ENCODE data around the gene C11orf42. TPM values are rescaled to one million over a fixed set of nuclear protein-coding genes. Genes with fewer than 3 reads are reported as not detected.
A peak's percentile ranks its signal among the peaks of the same experiment; 100 is the strongest.

The C11orf42 gene
- polyA plus RNA-seq (2013, experiment 1 of 2; ENCODE audit: insufficient read length): not detected
- polyA plus RNA-seq (2013, experiment 2 of 2; ENCODE audit: insufficient read length): not detected

GRCh38 chr11:6205366-6205765 lies at the start of gene C11orf42:
Gene C11orf42, plus strand, starts transcription at chr11:6205557. Its CDS starts 59 bp downstream, at chr11:6205616.
- DNase-seq: no peak

- no peak for DNase-seq
Observed at GRCh38 chr11:6156628-6157359, 48.6 kb upstream of the C11orf42 start.

GRCh38 chr11:6170226-6170625 lies 35.1 kb upstream of the C11orf42 start, which contains the start of gene OR52B2:
Gene OR52B2, minus strand, starts transcription at chr11:6170326. Its CDS starts 0 bp downstream, at chr11:6170326.
- DNase-seq: no peak

- DNase-seq: no peak
Observed at GRCh38 chr11:6175440-6175839, 29.9 kb upstream of the C11orf42 start.

- DNase-seq: no peak
Observed at GRCh38 chr11:6191742-6192141, 13.6 kb upstream of the C11orf42 start.

GRCh38 chr11:6194065-6194581 lies 11.2 kb upstream of the C11orf42 start:
- DNase-seq: no peak

- DNase-seq: no peak
Observed at GRCh38 chr11:6196396-6196795, 9.0 kb upstream of the C11orf42 start.

- no peak for DNase-seq
Observed at GRCh38 chr11:6197466-6198200, 7.7 kb upstream of the C11orf42 start.

- no peak for DNase-seq
Observed at GRCh38 chr11:6199174-6199810, 6.1 kb upstream of the C11orf42 start, which contains the start of gene OR52W1. Gene OR52W1, plus strand, starts transcription at chr11:6199224. Its CDS starts 0 bp downstream, at chr11:6199224.

GRCh38 chr11:6200975-6201374 lies 4.4 kb upstream of the C11orf42 start:
- DNase-seq: no peak

GRCh38 chr11:6201481-6201880 lies 3.9 kb upstream of the C11orf42 start:
- no peak for DNase-seq

GRCh38 chr11:6202041-6202440 lies 3.3 kb upstream of the C11orf42 start:
- DNase-seq: no peak

GRCh38 chr11:6203327-6203726 lies 2.0 kb upstream of the C11orf42 start:
- DNase-seq: no peak

GRCh38 chr11:6204706-6205105 lies 651 bp upstream of the C11orf42 start:
- no peak for DNase-seq

- no peak for DNase-seq
Observed at GRCh38 chr11:6206456-6207180, 1.3 kb downstream of the C11orf42 start.

GRCh38 chr11:6209801-6210200 lies 4.4 kb downstream of the C11orf42 start:
- no peak for DNase-seq

- DNase-seq: peak; percentile 52
Observed at GRCh38 chr11:6210274-6210955, 5.1 kb downstream of the C11orf42 start.

GRCh38 chr11:6214530-6214929 lies 9.2 kb downstream of the C11orf42 start:
- DNase-seq: no peak

- DNase-seq: no peak
Observed at GRCh38 chr11:6216501-6216900, 11.1 kb downstream of the C11orf42 start.

- DNase-seq: no peak
Observed at GRCh38 chr11:6217722-6218121, 12.4 kb downstream of the C11orf42 start.

GRCh38 chr11:6219359-6219758 lies 14.0 kb downstream of the C11orf42 start:
- peak; percentile 72 for DNase-seq

GRCh38 chr11:6223854-6224253 lies 18.5 kb downstream of the C11orf42 start:
- DNase-seq: no peak

Measured in fibroblast of skin of back (primary cell).